ENCODE measurements around the gene COPS7A.
A peak's percentile ranks its signal among the peaks of the same experiment; 100 is the strongest.
"Not testable (repeated sequence)": the region's sequence is repeated elsewhere in the genome, so short reads cannot be mapped to it uniquely, and the experiment has no call there.

COPS7A gene

GRCh38 chr12:6696690-6697583 lies 26.9 kb upstream of the COPS7A start:
- no peak for TF ChIP-seq JUND (IDR thresholded peaks at IDR 0.05; ENCODE audit: low read depth)
- DNase-seq (ENCODE audit: low read depth in 1 of 2, low spot score in 1 of 2): no peak
- in situ Hi-C loops (cut with HindIII; ENCODE audit: low pct_unique_long_range_greater_than_20kb, low sequenced_read_pairs): no loop called here

- TF ChIP-seq JUND (IDR thresholded peaks at IDR 0.05; ENCODE audit: low read depth): no peak
- peak in 1 of 2 experiments; percentile 45 for DNase-seq (ENCODE audit: low read depth in 1 of 2, low spot score in 1 of 2)
- in situ Hi-C loops (cut with HindIII; ENCODE audit: low pct_unique_long_range_greater_than_20kb, low sequenced_read_pairs): no loop called here
Measured at GRCh38 chr12:6697584-6698351, 26.1 kb upstream of the COPS7A start.

- TF ChIP-seq JUND (IDR thresholded peaks at IDR 0.05; ENCODE audit: low read depth): no peak
- no peak for DNase-seq (ENCODE audit: low read depth in 1 of 2, low spot score in 1 of 2)
- in situ Hi-C loops (cut with HindIII; ENCODE audit: low pct_unique_long_range_greater_than_20kb, low sequenced_read_pairs): no loop called here
Measured at GRCh38 chr12:6698352-6699046, 25.3 kb upstream of the COPS7A start.

GRCh38 chr12:6699259-6699988 lies 24.4 kb upstream of the COPS7A start:
- TF ChIP-seq JUND (IDR thresholded peaks at IDR 0.05; ENCODE audit: low read depth): no peak
- in situ Hi-C loops (cut with HindIII; ENCODE audit: low pct_unique_long_range_greater_than_20kb, low sequenced_read_pairs): no loop called here
- no peak for DNase-seq (ENCODE audit: low read depth in 1 of 2, low spot score in 1 of 2)

GRCh38 chr12:6699989-6700645 lies 23.7 kb upstream of the COPS7A start:
- no peak for TF ChIP-seq JUND (IDR thresholded peaks at IDR 0.05; ENCODE audit: low read depth)
- DNase-seq (ENCODE audit: low read depth in 1 of 2, low spot score in 1 of 2): no peak
- in situ Hi-C loops (cut with HindIII; ENCODE audit: low pct_unique_long_range_greater_than_20kb, low sequenced_read_pairs): no loop called here

- no peak for TF ChIP-seq JUND (IDR thresholded peaks at IDR 0.05; ENCODE audit: low read depth)
- in situ Hi-C loops (cut with HindIII; ENCODE audit: low pct_unique_long_range_greater_than_20kb, low sequenced_read_pairs): no loop called here
- DNase-seq (ENCODE audit: low read depth in 1 of 2, low spot score in 1 of 2): peak; percentile 20 to 23
Measured at GRCh38 chr12:6700646-6701051, 23.2 kb upstream of the COPS7A start, which contains the start of gene PIANP. Gene PIANP, minus strand, starts transcription at chr12:6700815. Its CDS starts 2,754 bp downstream, at chr12:6698061.

- DNase-seq (ENCODE audit: low read depth in 1 of 2, low spot score in 1 of 2): peak in 1 of 2 experiments; percentile 3
Measured at GRCh38 chr12:6701078-6701768, 22.6 kb upstream of the COPS7A start.

GRCh38 chr12:6703631-6704030 lies 20.2 kb upstream of the COPS7A start:
- in situ Hi-C loops (cut with HindIII; ENCODE audit: low pct_unique_long_range_greater_than_20kb, low sequenced_read_pairs): no loop called here
- TF ChIP-seq JUND (IDR thresholded peaks at IDR 0.05; ENCODE audit: low read depth): no peak
- peak in 1 of 2 experiments; percentile 3 for DNase-seq (ENCODE audit: low read depth in 1 of 2, low spot score in 1 of 2)

More at GRCh38 chr12:6701078-6701768, 22.6 kb upstream of the COPS7A start:
- in situ Hi-C loops (cut with HindIII; ENCODE audit: low pct_unique_long_range_greater_than_20kb, low sequenced_read_pairs): no loop called here
- no peak for TF ChIP-seq JUND (IDR thresholded peaks at IDR 0.05; ENCODE audit: low read depth)

- not testable (repeated sequence) for DNase-seq (ENCODE audit: low read depth in 1 of 2, low spot score in 1 of 2)
Measured at GRCh38 chr12:6708351-6708750, 15.5 kb upstream of the COPS7A start.

GRCh38 chr12:6708960-6709394 lies 14.9 kb upstream of the COPS7A start:
- TF ChIP-seq JUND (IDR thresholded peaks at IDR 0.05; ENCODE audit: low read depth): no peak
- in situ Hi-C loops (cut with HindIII; ENCODE audit: low pct_unique_long_range_greater_than_20kb, low sequenced_read_pairs): no loop called here
- DNase-seq (ENCODE audit: low read depth in 1 of 2, low spot score in 1 of 2): no peak

More at GRCh38 chr12:6708351-6708750, 15.5 kb upstream of the COPS7A start:
- in situ Hi-C loops (cut with HindIII; ENCODE audit: low pct_unique_long_range_greater_than_20kb, low sequenced_read_pairs): not testable (repeated sequence)

GRCh38 chr12:6716031-6716873 lies 7.6 kb upstream of the COPS7A start:
- DNase-seq (ENCODE audit: low read depth in 1 of 2, low spot score in 1 of 2); in situ Hi-C loops (cut with HindIII; ENCODE audit: low pct_unique_long_range_greater_than_20kb, low sequenced_read_pairs): not testable (repeated sequence)

Measured in T47D (cell line).